MCF 10A (cell line): ENCODE data around the gene MRGPRF. TPM values are rescaled to one million over a fixed set of nuclear protein-coding genes. Genes with fewer than 3 reads are reported as not detected.

Source experiments
- BruUV-seq: library from RNA; stranded (reverse); fragments of 400-500 nt; replicated peaks from 2 replicates; lab custom pipeline; 2021; lab: Mats Ljungman, UMichigan
- CTCF ChIA-PET: fragments of 300-600 bp; sonication (Branson Sonifier 250); formaldehyde crosslinking; extraction: SDS; loops from one replicate; lab custom pipeline; 2021; ENCODE audit warnings: antibody characterized with exemption, inconsistent platforms; lab: Yijun Ruan, JAX
- POLR2A ChIA-PET: fragments of 300-600, 350-650 bp; sonication (Branson Sonifier 250); formaldehyde crosslinking; extraction: SDS; loops from one replicate; lab custom pipeline; 2020; ENCODE audit warnings: antibody characterized with exemption, inconsistent platforms; lab: Yijun Ruan, JAX
- DNase-seq: peaks from one replicate; pipeline ENCODE4 v3.0.0-alpha.2; 2018; ENCODE audit not compliant: unreplicated experiment
- H3K27ac Mint-ChIP-seq: one replicate; pipeline ENCODE4 v1.8.0; 2022; ENCODE audit warnings: mild to moderate bottlenecking, low read depth, mixed read lengths; ENCODE audit not compliant: unreplicated experiment
- H3K27me3 Mint-ChIP-seq: one replicate; pipeline ENCODE4 v1.8.0; 2022; ENCODE audit warnings: mixed read lengths; ENCODE audit not compliant: insufficient read depth, unreplicated experiment
- H3K36me3 Mint-ChIP-seq: one replicate; pipeline ENCODE4 v1.8.0; 2022; ENCODE audit warnings: mild to moderate bottlenecking, moderate library complexity, mixed read lengths; ENCODE audit not compliant: insufficient read depth, unreplicated experiment
- H3K4me1 Mint-ChIP-seq: one replicate; pipeline ENCODE4 v1.8.0; 2022; ENCODE audit warnings: mixed read lengths; ENCODE audit not compliant: insufficient read depth, unreplicated experiment
- H3K4me3 Mint-ChIP-seq: one replicate; pipeline ENCODE4 v1.8.0; 2022; ENCODE audit warnings: mild to moderate bottlenecking, moderate library complexity, mixed read lengths; ENCODE audit not compliant: unreplicated experiment
- H3K9me3 Mint-ChIP-seq: one replicate; pipeline ENCODE4 v1.8.0; 2022; ENCODE audit warnings: mixed read lengths; ENCODE audit not compliant: unreplicated experiment
- intact Hi-C: fragments of 100-400 bp; cut with micrococcal nuclease; formaldehyde crosslinking; loops from 2 replicates; pipeline ENCODE4 v1.14.1; 2022
- total RNA-seq: library from RNA; stranded (reverse); gene quantifications from 2 replicates; pipeline ENCODE4 v1.2.3, GENCODE V29; 2022
- TF ChIP-seq, protein P1 (sequence below): fragments of 200-600 bp; IDR thresholded peaks from one replicate; pipeline ENCODE4 v1.8.0; 2022; ENCODE audit warnings: antibody characterized with exemption, mild to moderate bottlenecking; ENCODE audit not compliant: unreplicated experiment

MRGPRF gene
- total RNA-seq, 1 experiment from 2014 or later = not detected

- DNase-seq = no peak
- BruUV-seq = no TSS peak
- CTCF ChIA-PET = no interaction called here
- Mint-ChIP-seq H3K27ac (no peak overlapping the region), H3K4me1 (no peaks in the 10 kb centered on the region), H3K36me3 (no peaks in the 10 kb centered on the region), H3K4me3 (no peak overlapping the region), H3K27me3 (peaks cover 94% of the 10 kb centered on the region), H3K9me3 (peaks cover 5% of the 10 kb centered on the region)
- TF ChIP-seq, protein P1, sequence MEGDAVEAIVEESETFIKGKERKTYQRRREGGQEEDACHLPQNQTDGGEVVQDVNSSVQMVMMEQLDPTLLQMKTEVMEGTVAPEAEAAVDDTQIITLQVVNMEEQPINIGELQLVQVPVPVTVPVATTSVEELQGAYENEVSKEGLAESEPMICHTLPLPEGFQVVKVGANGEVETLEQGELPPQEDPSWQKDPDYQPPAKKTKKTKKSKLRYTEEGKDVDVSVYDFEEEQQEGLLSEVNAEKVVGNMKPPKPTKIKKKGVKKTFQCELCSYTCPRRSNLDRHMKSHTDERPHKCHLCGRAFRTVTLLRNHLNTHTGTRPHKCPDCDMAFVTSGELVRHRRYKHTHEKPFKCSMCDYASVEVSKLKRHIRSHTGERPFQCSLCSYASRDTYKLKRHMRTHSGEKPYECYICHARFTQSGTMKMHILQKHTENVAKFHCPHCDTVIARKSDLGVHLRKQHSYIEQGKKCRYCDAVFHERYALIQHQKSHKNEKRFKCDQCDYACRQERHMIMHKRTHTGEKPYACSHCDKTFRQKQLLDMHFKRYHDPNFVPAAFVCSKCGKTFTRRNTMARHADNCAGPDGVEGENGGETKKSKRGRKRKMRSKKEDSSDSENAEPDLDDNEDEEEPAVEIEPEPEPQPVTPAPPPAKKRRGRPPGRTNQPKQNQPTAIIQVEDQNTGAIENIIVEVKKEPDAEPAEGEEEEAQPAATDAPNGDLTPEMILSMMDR = no peak
- intact Hi-C loops = no loop called here
- POLR2A ChIA-PET = no interaction called here
Measured at GRCh38 chr11:68987211-68987610, 25.8 kb downstream of the MRGPRF start.

- BruUV-seq = no TSS peak
- Mint-ChIP-seq H3K27ac (no peak overlapping the region), H3K27me3 (peaks cover 73% of the 10 kb centered on the region), H3K9me3 (peaks cover 8% of the 10 kb centered on the region), H3K4me1 (no peaks in the 10 kb centered on the region), H3K36me3 (no peaks in the 10 kb centered on the region), H3K4me3 (no peak overlapping the region)
- TF ChIP-seq, protein P1 = no peak
- no peak for DNase-seq
- ChIA-PET CTCF (interaction anchor here (0.6 to 0.9 kb wide), 3 partner anchors 33 to 50 kb away, joined by 3 to 4 read pairs (median 3); no protein-coding TSS in a partner anchor), POLR2A (no interaction called here)
- intact Hi-C loops = no loop called here
Measured at GRCh38 chr11:68983801-68984200, 29.2 kb downstream of the MRGPRF start.

DNA sequence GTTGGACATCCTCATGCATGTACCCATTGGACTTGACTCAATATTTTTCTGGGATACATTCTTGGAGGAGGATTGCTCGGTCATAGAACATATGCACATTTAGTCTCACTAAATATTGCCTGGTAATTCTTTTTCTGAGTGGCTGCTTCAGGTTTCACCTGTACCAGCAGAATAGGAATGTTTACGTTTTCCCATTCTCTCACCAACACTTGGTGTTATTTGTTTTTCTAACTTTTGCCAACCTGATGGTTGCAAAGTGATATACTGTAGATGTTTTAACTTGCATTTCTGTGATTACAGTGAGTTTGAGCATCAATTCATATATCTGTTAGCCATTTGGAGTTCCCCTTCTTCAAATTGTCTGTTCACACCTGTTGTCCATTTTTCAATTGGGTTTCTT is 30.9 kb downstream of the MRGPRF start:
- H3K27me3 Mint-ChIP-seq = peaks cover 64% of the 10 kb centered on the region
- no peaks in the 10 kb centered on the region for H3K4me1 Mint-ChIP-seq
- intact Hi-C loops = no loop called here
- CTCF ChIA-PET = no interaction called here
- no peak overlapping the region for H3K4me3 Mint-ChIP-seq
- no peak for DNase-seq
- H3K36me3 Mint-ChIP-seq = no peaks in the 10 kb centered on the region
- POLR2A ChIA-PET = no interaction called here
- no peak overlapping the region for H3K27ac Mint-ChIP-seq
- TF ChIP-seq, protein P1 = no peak
- peaks cover 8% of the 10 kb centered on the region for H3K9me3 Mint-ChIP-seq
- BruUV-seq = no TSS peak

DNA sequence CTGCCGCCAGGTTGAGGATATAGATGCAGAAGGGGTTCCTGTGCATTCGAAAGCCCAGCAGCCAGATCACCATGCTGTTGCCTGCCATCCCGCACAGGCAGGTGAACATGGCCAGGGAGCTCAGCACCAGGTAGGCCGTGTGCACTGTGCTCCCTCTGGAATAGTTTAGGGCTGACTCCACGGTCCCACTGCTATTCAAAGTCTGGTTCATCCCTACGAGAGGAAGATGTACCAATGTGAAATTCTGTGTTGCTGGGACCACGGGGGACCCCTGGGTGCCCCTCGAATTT is 32.3 kb downstream of the MRGPRF start, which contains the start of gene MRGPRD:
TSS of gene MRGPRD (minus strand) at position 211 of the 290 bp plus-strand sequence. CDS start at position 211, 0 bp downstream.
- intact Hi-C loops = no loop called here
- ChIA-PET CTCF (interaction anchor here (0.6 to 0.7 kb wide), 2 partner anchors 10 to 790 kb away, joined by 3 read pairs; no protein-coding TSS in a partner anchor), POLR2A (interaction anchor here (0.9 kb wide), 1 partner anchor 78 kb away, joined by 3 read pairs; no protein-coding TSS in a partner anchor)
- no TSS peak for BruUV-seq
- Mint-ChIP-seq H3K27ac (no peak within 1 kb of the TSS), H3K4me1 (no peaks in the 10 kb centered on the region), H3K4me3 (no peak within 1 kb of the TSS), H3K27me3 (peaks cover 53% of the 10 kb centered on the region), H3K9me3 (peaks cover 8% of the 10 kb centered on the region), H3K36me3 (no peaks in the 10 kb centered on the region)
- DNase-seq = no peak
- TF ChIP-seq, protein P1 = no peak
